GM21515 (cell line): ENCODE measurements around the gene PPP2R2C.

Experiments used
- ATAC-seq: cut with Tn5 transposase; IDR thresholded peaks from one replicate; pipeline ENCODE4 v1.9.1; 2021; ENCODE audit not compliant: unreplicated experiment

PPP2R2C gene

DNA sequence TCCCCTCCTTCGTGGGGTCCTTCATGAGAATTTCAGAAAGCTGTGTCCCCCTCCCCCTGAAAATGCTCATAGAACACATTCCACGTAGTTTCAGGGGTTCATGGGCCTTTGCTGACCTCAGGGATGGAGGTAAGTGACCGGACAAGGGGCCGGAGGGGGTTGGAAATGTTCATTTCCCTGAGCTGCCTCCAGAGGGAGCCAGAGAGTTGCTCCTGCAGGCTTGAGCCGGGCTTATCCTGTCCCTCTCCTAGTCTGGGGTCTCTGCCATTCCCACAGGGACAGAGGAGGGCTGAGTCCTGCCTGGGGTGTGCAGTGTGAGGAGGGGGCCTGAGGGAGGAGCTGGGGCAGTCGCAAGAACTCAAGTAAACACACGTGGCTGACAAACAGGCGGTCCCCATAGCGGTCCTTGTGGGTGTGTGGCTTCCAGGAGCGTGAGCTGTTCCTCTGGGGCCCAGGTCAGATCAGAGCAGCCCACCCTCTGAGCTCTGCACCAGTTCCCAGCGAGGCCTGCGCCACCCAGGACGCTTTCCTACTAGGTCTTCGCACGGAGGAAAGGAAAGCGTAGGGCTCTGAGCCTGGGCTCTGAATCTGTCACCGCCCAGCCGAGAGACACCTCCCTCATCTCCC, 140.3 kb downstream of the PPP2R2C start:
- no peak for ATAC-seq

GRCh38 chr4:6331468-6331867, 140.9 kb downstream of the PPP2R2C start:
- no peak for ATAC-seq

DNA sequence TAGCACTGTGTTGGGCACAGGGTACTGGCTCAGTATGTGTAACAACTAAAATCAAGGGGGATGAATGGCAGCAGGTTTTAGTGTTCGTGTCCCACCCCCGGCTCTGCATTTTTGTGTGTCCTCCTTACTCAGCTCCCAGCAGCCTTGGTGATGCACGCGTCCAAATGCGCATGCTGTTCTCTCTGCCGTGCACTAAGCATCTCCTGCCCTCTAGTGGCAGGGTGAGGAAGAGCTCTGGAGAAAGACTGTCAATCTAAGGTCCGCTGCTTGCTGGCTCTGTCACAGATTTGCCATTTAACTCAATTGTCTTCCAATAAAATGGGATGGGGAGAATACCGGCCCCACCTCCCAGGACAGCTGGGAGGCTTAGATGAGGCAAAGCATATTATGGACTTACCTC, 141.4 kb downstream of the PPP2R2C start:
- no peak for ATAC-seq

- ATAC-seq = no peak
Measured at GRCh38 chr4:6330384-6330767, 142.0 kb downstream of the PPP2R2C start.

DNA sequence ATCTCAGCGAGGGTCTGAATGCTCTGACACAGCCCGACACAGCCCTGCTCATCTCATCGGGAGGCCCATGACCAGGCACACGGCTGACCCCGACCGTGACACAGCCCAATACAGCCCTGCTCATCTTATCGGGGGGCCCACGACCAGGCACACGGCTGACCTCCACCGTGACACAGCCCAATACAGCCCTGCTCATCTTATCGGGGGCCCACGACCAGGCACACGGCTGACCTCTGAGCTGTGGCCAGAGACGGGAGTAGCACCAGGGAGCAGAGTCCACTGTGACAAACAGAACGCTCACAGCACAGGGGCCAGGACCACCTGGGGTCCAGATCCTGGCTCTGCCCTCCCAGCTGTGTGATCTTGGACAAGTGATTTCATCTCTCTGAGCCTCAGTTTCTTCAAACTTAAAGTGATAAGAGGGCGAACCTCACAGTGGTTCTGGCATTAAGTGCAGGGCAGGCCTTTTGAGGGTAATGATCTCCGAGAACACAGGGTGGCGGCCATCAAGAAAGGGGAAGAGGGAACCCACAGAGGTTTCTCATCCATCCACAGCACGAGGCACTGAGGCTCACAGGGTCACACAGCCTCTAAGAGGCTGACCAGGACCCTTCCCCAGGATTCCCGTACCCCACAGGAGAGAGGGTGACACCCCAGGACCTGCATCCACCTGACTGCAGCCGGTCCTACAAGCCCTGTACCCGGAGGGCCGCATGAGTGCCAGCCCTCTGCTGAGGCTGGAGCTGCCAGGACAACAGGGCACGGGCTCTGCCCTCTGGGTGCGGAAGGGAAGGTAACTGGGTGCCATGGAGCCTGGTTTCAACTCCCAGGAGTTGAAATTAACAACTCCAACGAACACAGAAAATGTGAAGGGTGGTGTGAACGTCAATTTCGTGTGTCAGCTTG, 142.7 kb downstream of the PPP2R2C start:
- ATAC-seq = no peak

DNA sequence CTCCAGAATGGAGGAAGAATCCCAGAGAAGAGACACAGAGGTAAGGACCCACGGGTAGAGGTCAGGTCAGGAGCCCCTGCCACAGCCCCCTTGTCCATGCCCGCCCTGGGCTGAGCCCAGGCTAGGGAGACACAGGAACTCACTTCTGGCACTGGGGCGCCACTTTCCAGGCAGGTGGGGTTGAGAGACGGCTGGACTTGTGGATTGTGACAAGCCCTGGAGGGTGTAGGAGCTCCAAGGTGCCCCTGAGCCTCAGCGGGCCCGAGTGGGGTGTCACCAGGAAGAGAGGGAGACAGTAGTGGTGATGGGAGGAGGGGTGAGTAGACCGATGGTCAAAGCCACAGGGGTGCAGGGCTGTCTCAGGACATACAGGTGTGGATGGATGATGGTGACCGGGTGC, 143.9 kb downstream of the PPP2R2C start:
- ATAC-seq = no peak

- ATAC-seq = peak; percentile 77
Measured at GRCh38 chr4:6327220-6327917, 145.0 kb downstream of the PPP2R2C start.

DNA sequence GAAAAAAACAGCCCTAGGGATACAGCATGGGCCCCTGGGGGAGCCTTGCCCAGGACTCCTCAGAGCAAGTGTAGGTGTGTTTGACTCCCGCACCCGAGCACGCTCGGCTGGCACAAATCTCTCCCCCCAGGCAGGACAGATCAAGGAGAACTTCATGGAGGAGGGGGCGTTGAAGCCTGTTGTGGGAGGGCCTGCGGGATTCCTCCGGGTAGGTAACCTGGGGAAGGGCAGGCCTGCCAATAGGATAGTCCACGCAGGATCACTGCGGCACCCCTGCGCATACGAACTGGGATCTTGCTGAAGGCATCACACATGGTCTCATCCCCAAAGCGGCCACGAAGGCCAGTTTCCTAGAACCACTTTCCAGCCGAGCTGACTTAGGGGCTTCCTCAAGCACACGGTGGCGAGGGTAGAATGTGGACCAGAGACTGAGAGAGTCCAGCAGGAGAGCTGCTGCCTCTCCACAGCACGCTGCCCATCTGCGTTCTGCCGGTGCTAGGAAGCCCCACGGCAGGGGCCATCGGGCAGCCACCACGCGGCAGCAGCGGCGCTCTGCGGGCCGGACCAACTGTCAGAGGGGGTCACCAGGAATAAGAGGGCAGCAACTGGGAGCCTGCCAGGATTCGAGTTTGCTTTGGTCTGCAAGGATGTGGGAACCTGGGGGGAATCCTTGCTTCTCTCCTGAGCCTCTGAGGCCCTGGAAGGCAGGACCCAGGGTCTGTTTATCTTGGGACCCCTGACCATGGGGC, 145.9 kb downstream of the PPP2R2C start:
- ATAC-seq = no peak

DNA sequence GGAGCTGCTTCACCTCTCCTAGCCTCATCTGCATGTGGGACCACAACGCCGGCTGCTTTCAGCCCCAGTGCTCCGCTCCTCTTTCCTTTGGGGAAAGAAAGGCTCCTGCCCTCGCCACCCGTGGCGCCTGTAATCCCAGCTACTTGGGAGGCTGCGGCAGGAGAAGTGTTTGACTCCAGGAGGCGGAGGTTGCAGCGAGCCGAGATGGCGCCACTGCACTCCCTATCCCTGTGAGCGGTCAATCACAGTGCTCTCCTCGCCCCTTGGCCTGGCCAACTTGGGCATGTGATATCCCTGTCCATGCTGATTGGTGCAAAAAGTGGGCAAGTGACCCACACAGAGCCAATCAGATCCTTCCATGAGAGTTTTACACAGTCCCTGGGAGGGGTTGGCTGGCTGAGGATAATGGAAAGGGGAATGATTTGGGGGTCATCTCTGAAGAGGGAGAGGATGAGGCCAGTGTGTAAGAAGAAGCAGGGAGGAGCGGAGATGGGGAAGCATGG, 146.6 kb downstream of the PPP2R2C start:
- no peak for ATAC-seq

- ATAC-seq = no peak
Measured at GRCh38 chr4:6324999-6325787, 147.2 kb downstream of the PPP2R2C start.

DNA sequence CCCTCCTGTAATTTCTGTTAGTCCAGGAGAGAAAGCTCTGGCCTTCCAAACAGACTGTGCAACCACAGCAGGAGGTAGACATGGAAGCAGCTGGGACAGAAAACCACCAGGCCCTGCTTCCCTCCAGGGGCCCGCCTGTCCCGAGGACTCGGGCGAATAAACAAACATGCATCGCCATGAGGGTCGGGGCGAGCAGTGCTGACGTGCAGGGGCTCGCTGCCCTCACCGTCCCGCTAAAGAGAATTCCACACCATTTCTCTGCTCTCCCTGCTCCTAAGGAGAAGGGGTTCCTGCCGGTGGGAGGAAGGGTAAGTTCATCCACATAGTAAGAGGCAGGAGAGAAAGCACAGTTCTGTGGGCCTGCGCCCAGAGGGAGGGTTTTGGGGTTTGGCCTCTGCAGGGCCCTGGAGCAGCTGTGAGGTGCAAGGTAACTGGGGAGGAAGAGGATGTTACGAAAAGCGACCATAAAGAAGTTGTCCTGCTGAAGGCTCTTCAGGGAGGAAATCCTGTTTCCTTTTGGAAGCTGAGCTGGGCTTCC, 147.9 kb downstream of the PPP2R2C start:
- no peak for ATAC-seq

DNA sequence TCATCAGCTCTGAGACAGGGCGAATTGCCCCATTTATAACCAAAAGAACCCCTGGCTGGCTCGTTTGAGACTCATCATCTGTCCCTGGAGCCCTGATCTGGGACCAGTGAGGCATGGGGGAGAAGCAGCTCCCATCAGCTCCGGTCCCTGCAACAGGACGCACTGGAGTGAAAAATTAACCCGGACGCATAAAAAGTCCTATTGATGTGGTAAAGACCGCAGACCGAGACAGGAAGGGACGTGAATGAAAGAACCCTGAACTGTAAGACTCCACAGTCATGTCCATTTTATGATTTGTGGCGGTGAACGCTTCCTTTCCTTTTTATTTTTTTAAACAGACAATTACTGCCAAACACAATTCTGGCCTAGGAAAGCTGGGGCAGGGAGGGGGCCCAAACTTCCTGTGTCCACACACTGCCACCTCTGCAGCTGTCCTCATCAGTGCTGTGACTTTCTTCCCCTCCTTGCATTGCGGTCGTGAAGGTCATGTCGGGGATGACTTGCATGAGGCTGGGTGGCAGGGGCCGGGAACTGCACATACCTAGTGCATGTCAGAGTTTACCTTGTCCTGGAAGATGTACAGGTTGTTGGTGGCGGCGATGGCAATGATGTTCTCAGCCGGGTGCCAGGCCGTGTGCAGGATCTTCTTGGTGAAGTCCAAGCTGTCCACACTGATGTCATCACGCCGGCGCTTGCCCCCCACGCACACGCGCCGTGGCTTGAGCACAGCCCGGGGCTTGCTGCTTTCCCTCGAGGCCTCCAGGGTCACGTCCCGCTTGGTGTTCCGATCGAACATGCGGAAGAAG, 149.4 kb downstream of the PPP2R2C start:
- ATAC-seq = no peak

- ATAC-seq = no peak
Measured at GRCh38 chr4:6322067-6322760, 150.2 kb downstream of the PPP2R2C start.

DNA sequence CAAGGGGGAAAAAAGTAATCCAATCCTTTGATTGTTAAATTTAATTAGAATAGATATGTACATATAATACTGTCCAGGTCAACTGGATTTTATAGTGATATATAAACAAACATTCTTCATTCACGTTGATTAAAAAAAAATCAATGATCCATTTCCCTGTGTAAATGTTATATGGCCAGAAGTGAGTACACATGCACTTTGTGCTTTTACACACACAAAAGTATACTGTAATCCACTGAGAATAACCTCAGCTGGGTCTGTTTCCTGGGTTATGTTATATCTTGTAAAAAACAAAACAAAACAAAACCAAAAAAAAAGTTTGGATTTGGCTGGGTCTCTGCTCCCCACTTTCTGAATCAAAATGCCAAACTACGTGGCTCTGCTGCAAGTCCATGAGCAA, 151.1 kb downstream of the PPP2R2C start:
- ATAC-seq = no peak

DNA sequence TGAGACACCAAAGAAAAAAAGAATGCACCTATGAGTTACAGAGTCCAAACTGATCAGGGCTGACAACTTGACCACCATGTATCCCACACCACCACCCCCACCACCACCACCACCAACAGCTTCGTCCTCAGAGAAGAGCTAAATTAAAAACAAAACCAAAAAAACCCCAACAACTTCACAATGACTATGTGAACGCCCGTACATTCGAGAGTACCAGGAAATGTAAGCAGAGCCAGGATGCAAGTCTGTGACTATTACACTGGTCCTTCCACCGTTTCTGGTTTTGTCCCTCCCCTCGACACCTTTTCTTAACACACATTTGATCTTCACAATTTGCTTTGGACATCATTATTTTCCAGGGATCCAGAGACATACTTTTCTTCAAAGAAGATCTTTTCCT, 151.8 kb downstream of the PPP2R2C start:
- no peak for ATAC-seq

DNA sequence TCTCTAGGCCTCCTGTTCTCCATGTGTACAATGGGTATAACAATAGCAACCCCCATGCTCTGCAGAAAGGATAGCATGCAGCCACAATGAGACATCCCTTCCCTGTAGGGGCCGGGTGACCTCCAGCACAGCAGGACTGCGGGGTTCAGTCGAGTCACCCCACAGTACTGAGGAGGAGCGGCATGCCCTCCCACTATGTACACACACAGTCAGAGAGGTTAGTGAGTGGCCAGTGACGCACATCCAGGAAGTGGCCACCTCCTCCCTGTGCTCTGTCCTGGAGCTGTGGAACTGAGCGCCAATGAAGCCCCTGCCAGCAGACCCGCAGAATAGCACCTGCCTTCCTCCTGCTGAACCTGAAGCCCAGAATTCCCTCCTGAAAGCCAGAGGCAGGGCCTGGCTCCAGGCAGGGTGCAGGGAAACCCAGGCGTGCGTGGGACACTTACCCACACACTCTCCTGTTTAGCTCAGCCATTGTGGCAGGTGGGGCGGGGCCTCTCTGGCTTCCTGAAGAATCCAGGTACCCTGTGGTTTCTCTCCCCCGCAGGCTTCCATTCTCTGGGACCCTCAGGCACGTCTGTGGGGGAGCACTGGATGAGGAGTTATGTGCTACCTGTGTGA, 152.8 kb downstream of the PPP2R2C start:
- no peak for ATAC-seq

DNA sequence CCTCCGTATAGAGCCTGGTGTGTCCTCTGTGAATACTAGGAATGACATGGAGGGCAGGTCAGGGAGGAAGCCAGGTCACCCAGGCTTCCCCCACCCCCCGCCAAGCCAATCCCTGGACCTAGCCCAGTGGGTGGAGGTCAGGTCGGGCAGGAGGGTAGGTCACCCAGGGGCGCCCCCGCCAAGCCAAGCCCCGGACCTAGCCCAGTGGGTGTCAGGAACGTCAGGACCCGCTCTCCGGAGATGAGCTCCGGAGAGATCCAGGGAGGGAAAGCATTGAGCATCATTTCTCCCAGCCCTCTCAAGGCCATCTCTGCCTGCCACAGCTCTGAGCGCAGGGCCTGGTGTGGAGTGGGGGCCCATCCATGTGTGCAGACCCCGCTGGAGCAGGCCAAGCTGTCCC, 154.2 kb downstream of the PPP2R2C start:
- no peak for ATAC-seq

DNA sequence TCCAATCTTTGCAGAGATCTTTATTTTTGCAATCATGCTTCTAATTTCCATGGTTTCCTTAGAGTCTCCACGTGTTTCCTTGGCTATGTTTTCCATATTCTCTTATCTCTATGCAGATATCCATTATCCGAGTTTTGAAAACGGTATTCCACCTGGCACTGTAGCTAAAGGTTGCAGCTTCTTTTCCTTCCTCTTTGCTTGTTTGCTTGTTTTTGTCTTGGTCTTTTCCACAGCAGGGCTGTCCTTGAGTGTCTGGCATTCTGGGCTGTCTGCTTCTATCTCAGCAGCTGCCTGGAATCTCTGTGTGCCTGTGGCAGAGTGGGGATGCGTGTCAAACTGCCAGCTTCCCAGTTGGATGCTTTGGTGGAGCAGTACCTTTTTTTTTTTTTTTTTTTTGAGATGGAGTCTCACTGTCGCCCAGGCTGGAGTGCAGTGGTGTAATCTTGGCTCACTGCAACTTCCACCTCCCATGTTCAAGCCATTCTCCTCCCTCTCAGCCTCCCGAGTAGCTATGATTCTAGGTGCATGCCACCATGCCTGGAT, 155.9 kb downstream of the PPP2R2C start:
- no peak for ATAC-seq
